HepG2 (cell line): Measurements from ENCODE around the gene B3GNT2. TPM values are rescaled to one million over a fixed set of nuclear protein-coding genes. Genes with fewer than 3 reads are reported as not detected.

ENCODE experiments used
- ATAC-seq: fragments of 200-7000 bp; cut with Tn5 transposase; 3 replicates; pipeline ENCODE4 v1.9.1; 2020; ENCODE audit warnings: mild to moderate bottlenecking, moderate library complexity
- BruUV-seq: library from RNA; stranded (reverse); fragments of 400-500 nt; replicated peaks from 2 replicates; lab custom pipeline; 2021; lab: Mats Ljungman, UMichigan
- CTCF ChIA-PET: fragments of 300-600 bp; formaldehyde crosslinking; extraction: SDS; loops from one replicate; lab custom pipeline; 2021; ENCODE audit warnings: low total read pairs, inconsistent platforms, low intra/inter-chr PET ratio; lab: Yijun Ruan, JAX
- POLR2A ChIA-PET: fragments of 350-600 bp; sonication (Branson Sonifier 250); formaldehyde crosslinking; loops from one replicate; lab custom pipeline; 2020; ENCODE audit warnings: antibody characterized with exemption, inconsistent platforms; lab: Yijun Ruan, JAX
- DNase-seq: peaks from one replicate; pipeline ENCODE4 v3.0.0-alpha.2; 2015; ENCODE audit warnings: low spot score
- FAIRE-seq: peaks from 3 replicates; lab custom pipeline; 2011; peaks lifted over from hg19 to GRCh38; lab: Jason Lieb, UNC
- H2AFZ ChIP-seq: one replicate; pipeline ENCODE4 v1.6.1; 2011; ENCODE audit warnings: low read length, inconsistent platforms
- H3K27ac ChIP-seq: fragments of 300-600 bp; 3 replicates; pipeline ENCODE4 v1.8.0; 2011; ENCODE audit warnings: mixed run types, mild to moderate bottlenecking, mixed read lengths, low read length, inconsistent platforms; ENCODE audit not compliant: insufficient read depth; ENCODE audit errors: extremely low read length
- H3K27me3 ChIP-seq, 2 experiments: fragments of 200-600 bp in 1 of 2; 2 replicates in 1 of 2; 3 replicates in 1 of 2; pipeline versions ENCODE4 v1.6.0 to v1.8.0; 2011; ENCODE audit warnings: low read length in 2 of 2, mild to moderate bottlenecking in 2 of 2, moderate library complexity in 2 of 2, inconsistent platforms in 1 of 2; ENCODE audit not compliant: insufficient read depth in 2 of 2, control insufficient read depth in 1 of 2
- H3K36me3 ChIP-seq, 2 experiments: fragments of 200-600 bp in 1 of 2; replicated peaks in 1 of 2; 2 replicates in 1 of 2; 3 replicates in 1 of 2; pipeline versions ENCODE4 v1.5.1 to v1.8.0; 2011; ENCODE audit warnings: low read length in 2 of 2, inconsistent platforms in 1 of 2; ENCODE audit not compliant: insufficient read depth in 2 of 2, control insufficient read depth in 1 of 2
- H3K4me1 ChIP-seq: 2 replicates; pipeline ENCODE4 v1.5.1; 2012; ENCODE audit warnings: low read length, inconsistent platforms; ENCODE audit not compliant: insufficient read depth
- H3K4me2 ChIP-seq: 2 replicates; pipeline ENCODE4 v1.6.0; 2011; ENCODE audit warnings: low read depth, low read length, inconsistent platforms
- H3K4me3 ChIP-seq, 3 experiments: fragments of 200-600 bp in 1 of 3; sonication (generic), shearing (Covaris generic) in 1 of 3; replicated peaks in 1 of 3; 2 replicates each; pipeline ENCODE4 v1.5.1; 2011 to 2016; ENCODE audit warnings: low read length in 3 of 3, inconsistent platforms in 2 of 3, low read depth in 2 of 3, mild to moderate bottlenecking in 2 of 3, control low read depth in 1 of 3, mixed read lengths in 1 of 3; ENCODE audit not compliant: insufficient read depth in 1 of 3
- H3K79me2 ChIP-seq: one replicate; pipeline ENCODE4 v1.6.1; 2011; ENCODE audit warnings: low read length, inconsistent platforms; ENCODE audit not compliant: insufficient read depth
- H3K9ac ChIP-seq: 2 replicates; pipeline ENCODE4 v1.6.0; 2011; ENCODE audit warnings: mild to moderate bottlenecking, low read depth, low read length, inconsistent platforms; ENCODE audit not compliant: insufficient read depth
- H3K9me3 ChIP-seq: 2 replicates; pipeline ENCODE4 v1.5.1; 2012; ENCODE audit warnings: mild to moderate bottlenecking, low read length
- H4K20me1 ChIP-seq: 2 replicates; pipeline ENCODE4 v1.6.0; 2011; ENCODE audit warnings: inconsistent platforms, mild to moderate bottlenecking, low read length, moderate library complexity; ENCODE audit not compliant: insufficient read depth
- GLI4 ChIP-seq: sonication (generic); formaldehyde crosslinking; IDR thresholded peaks from 2 replicates; pipeline ENCODE4 v1.5.1; 2020; ENCODE audit warnings: missing genetic modification reagents, mild to moderate bottlenecking, moderate library complexity, borderline replicate concordance
- PHF21A ChIP-seq: sonication (generic); formaldehyde crosslinking; IDR thresholded peaks from 2 replicates; pipeline ENCODE4 v1.5.0; 2020; ENCODE audit warnings: mild to moderate bottlenecking, missing genetic modification reagents
- PHF8 ChIP-seq: sonication (generic); formaldehyde crosslinking; IDR thresholded peaks from 2 replicates; pipeline ENCODE4 v1.5.0; 2020; ENCODE audit warnings: missing genetic modification reagents
- ZNF782 ChIP-seq: sonication (generic); formaldehyde crosslinking; IDR thresholded peaks from 2 replicates; pipeline ENCODE4 v1.4.0; 2020; ENCODE audit warnings: missing genetic modification reagents, mild to moderate bottlenecking, borderline replicate concordance
- WGBS: methylation state at CpG from one replicate; pipeline ENCODE4 v1.1.6; 2017; ENCODE audit warnings: low lambda C conversion rate; 5-methylcytosine and 5-hydroxymethylcytosine counted together
- in situ Hi-C: cut with HindIII; loops from 2 replicates; pipeline ENCODE4 v1.10.0; 2017; ENCODE audit warnings: low pct_unique_long_range_greater_than_20kb; ENCODE audit not compliant: extremely low pct_ligation_motif_present
- intact Hi-C: fragments of 100-400 bp; cut with micrococcal nuclease; formaldehyde crosslinking; loops from one replicate; pipeline ENCODE4 v1.10.0; 2022; ENCODE audit not compliant: unreplicated experiment
- polyA plus RNA-seq, 8 experiments: library from polyadenylated mRNA; depleted of rRNA in 3 of 8; stranded (reverse) in 7 of 8; unstranded in 1 of 8; fragments of >200 nt; fragmentation: Illumina TruSeq in 4 of 8; extraction: Trizol in 4 of 8; gene quantifications; 2 replicates each; pipeline versions ENCODE4 v1.2.1 to v1.2.3, GENCODE V29; 2011 to 2016; ENCODE audit warnings: low read depth in 4 of 8, missing spikeins in 1 of 8, mixed read lengths in 1 of 8; ENCODE audit not compliant: insufficient read depth in 1 of 8
- total RNA-seq, 5 experiments: library from RNA; depleted of rRNA; stranded (reverse); fragments of >200 nt; fragmentation: Illumina TruSeq; extraction: Trizol; gene quantifications; 2 replicates each; pipeline ENCODE4 v1.2.3, GENCODE V29; 2016; ENCODE audit warnings: low read depth in 1 of 5
- TF ChIP-seq, protein P1 (sequence below): sonication (generic); formaldehyde crosslinking; IDR thresholded peaks from 2 replicates; pipeline ENCODE4 v1.5.1; 2020; ENCODE audit warnings: mild to moderate bottlenecking, missing genetic modification reagents, moderate library complexity

B3GNT2 gene
- total and polyA plus RNA-seq, 2 of the 13 experiments (the other 11 are each of a cell fraction or from before 2014, with no cell fraction given) = 26.3 to 28.5 TPM

DNA sequence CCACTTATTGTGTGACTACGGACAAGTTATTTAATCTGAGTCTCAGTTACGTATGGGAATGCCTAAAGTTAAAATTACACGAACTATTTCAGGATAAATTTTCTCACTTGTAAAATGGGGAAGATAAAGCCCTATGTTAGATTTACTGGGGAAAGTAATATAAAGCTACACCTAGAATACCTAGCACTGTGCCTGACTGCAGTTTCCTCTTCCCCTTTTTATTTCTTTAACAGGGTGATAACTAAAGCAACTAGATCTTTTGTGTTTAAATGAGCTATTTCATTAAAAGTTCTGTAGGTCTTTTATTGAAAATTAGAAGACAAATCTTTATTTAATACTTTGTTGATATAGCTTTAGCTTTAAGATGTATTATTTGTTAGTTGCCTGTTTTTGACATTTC lies 5.0 kb downstream of the B3GNT2 start:
- H3K4me1 ChIP-seq = peaks cover 51% of the 10 kb centered on the region
- H2AFZ ChIP-seq = no peak overlapping the region
- FAIRE-seq (no peak), ATAC-seq (no peak), DNase-seq (no peak)
- H3K27me3 ChIP-seq = no peaks in the 10 kb centered on the region; a peak in 1 of 5 replicates
- no peaks in the 10 kb centered on the region; a peak in 1 of 5 replicates for H3K36me3 ChIP-seq
- BruUV-seq = no TSS peak
- TF ChIP-seq ZNF782 (CRISPR knock-in tag) = no peak
- TF ChIP-seq PHF21A = no peak
- TF ChIP-seq, protein P1, sequence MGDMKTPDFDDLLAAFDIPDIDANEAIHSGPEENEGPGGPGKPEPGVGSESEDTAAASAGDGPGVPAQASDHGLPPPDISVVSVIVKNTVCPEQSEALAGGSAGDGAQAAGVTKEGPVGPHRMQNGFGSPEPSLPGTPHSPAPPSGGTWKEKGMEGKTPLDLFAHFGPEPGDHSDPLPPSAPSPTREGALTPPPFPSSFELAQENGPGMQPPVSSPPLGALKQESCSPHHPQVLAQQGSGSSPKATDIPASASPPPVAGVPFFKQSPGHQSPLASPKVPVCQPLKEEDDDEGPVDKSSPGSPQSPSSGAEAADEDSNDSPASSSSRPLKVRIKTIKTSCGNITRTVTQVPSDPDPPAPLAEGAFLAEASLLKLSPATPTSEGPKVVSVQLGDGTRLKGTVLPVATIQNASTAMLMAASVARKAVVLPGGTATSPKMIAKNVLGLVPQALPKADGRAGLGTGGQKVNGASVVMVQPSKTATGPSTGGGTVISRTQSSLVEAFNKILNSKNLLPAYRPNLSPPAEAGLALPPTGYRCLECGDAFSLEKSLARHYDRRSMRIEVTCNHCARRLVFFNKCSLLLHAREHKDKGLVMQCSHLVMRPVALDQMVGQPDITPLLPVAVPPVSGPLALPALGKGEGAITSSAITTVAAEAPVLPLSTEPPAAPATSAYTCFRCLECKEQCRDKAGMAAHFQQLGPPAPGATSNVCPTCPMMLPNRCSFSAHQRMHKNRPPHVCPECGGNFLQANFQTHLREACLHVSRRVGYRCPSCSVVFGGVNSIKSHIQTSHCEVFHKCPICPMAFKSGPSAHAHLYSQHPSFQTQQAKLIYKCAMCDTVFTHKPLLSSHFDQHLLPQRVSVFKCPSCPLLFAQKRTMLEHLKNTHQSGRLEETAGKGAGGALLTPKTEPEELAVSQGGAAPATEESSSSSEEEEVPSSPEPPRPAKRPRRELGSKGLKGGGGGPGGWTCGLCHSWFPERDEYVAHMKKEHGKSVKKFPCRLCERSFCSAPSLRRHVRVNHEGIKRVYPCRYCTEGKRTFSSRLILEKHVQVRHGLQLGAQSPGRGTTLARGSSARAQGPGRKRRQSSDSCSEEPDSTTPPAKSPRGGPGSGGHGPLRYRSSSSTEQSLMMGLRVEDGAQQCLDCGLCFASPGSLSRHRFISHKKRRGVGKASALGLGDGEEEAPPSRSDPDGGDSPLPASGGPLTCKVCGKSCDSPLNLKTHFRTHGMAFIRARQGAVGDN = no peak
- no peak for TF ChIP-seq GLI4 (CRISPR knock-in tag)
- TF ChIP-seq PHF8 (CRISPR knock-in tag) = no peak
- H3K4me3 ChIP-seq = no peak overlapping the region
- intact Hi-C loops = no loop called here
- H3K4me2 ChIP-seq = no peak overlapping the region
- in situ Hi-C loops = no loop called here
- CTCF ChIA-PET = no interaction called here
- WGBS = 98% methylated on average over 3 of the region's 3 CpGs
- H3K27ac ChIP-seq = no peak overlapping the region
- peaks cover 89% of the 10 kb centered on the region for H3K79me2 ChIP-seq
- POLR2A ChIA-PET = no interaction called here
- peaks cover 86% of the 10 kb centered on the region for H4K20me1 ChIP-seq
- H3K9me3 ChIP-seq = no peaks in the 10 kb centered on the region
- H3K9ac ChIP-seq = no peak overlapping the region
